K562 (cell line): ENCODE results near the gene ARSJ. TPM values are rescaled to one million over a fixed set of nuclear protein-coding genes. Genes with fewer than 3 reads are reported as not detected.

Experiments
- ATAC-seq: fragments of 200-7000 bp; cut with Tn5 transposase; 3 replicates; pipeline ENCODE4 v1.9.1; 2020; ENCODE audit warnings: moderate library complexity
- BruUV-seq: library from RNA; stranded (reverse); fragments of 400-500 nt; replicated peaks from 2 replicates; lab custom pipeline; 2021; lab: Mats Ljungman, UMichigan
- CTCF ChIA-PET: fragments of 300-600 bp; formaldehyde crosslinking; extraction: SDS; loops from one replicate; lab custom pipeline; 2021; ENCODE audit warnings: low intra/inter-chr PET ratio; lab: Yijun Ruan, JAX
- POLR2A ChIA-PET: fragments of 300-600, 350-650 bp; sonication (Branson Sonifier 250); formaldehyde crosslinking; extraction: SDS; loops from one replicate; lab custom pipeline; 2021; ENCODE audit warnings: antibody characterized with exemption, inconsistent platforms; lab: Yijun Ruan, JAX
- DNase-seq, 4 experiments: peaks; one replicate each; pipeline versions ENCODE4 v3.0.0 to v3.0.0-alpha.2; 2011 to 2018; ENCODE audit warnings: low spot score in 3 of 4, mixed read lengths in 3 of 4; ENCODE audit errors: extremely low read depth in 1 of 4
- FAIRE-seq: peaks from 2 replicates; lab custom pipeline; 2011; peaks lifted over from hg19 to GRCh38; lab: Jason Lieb, UNC
- H2AFZ ChIP-seq: 2 replicates; pipeline ENCODE4 v1.6.0; 2011; ENCODE audit warnings: low read depth, low read length, control low read depth, inconsistent platforms
- H3K27ac ChIP-seq: fragments of 200-600 bp; 3 replicates; pipeline ENCODE4 v1.8.0; 2011; ENCODE audit warnings: low read depth, mild to moderate bottlenecking, control low read depth, inconsistent platforms, low read length, moderate library complexity, mixed read lengths; ENCODE audit errors: extremely low read depth
- H3K27me3 ChIP-seq, 2 experiments: fragments of 300-600 bp in 1 of 2; 2 replicates in 1 of 2; 3 replicates in 1 of 2; pipeline versions ENCODE4 v1.6.0 to v1.8.0; 2011; ENCODE audit warnings: inconsistent platforms in 2 of 2, low read length in 2 of 2, mild to moderate bottlenecking in 1 of 2, mixed read lengths in 1 of 2, moderate library complexity in 1 of 2; ENCODE audit not compliant: control insufficient read depth in 2 of 2, insufficient read depth in 2 of 2
- H3K36me3 ChIP-seq: fragments of 300-600 bp; 3 replicates; pipeline ENCODE4 v1.8.0; 2011; ENCODE audit warnings: mild to moderate bottlenecking, low read length, inconsistent platforms; ENCODE audit not compliant: control insufficient read depth, insufficient read depth
- H3K4me1 ChIP-seq, 2 experiments: fragments of 200-600 bp in 1 of 2; replicated peaks in 1 of 2; 2 replicates in 1 of 2; 3 replicates in 1 of 2; pipeline versions ENCODE4 v1.5.1 to v1.8.0; 2011; ENCODE audit warnings: inconsistent platforms in 2 of 2, low read length in 2 of 2, mild to moderate bottlenecking in 1 of 2, mixed read lengths in 1 of 2, moderate library complexity in 1 of 2; ENCODE audit not compliant: control insufficient read depth in 2 of 2, insufficient read depth in 2 of 2
- H3K4me2 ChIP-seq: 2 replicates; pipeline ENCODE4 v1.6.1; 2011; ENCODE audit warnings: low read length, control low read depth, inconsistent platforms, mixed read lengths; ENCODE audit not compliant: insufficient read depth
- H3K4me3 ChIP-seq: fragments of 200-600 bp; sonication (generic), shearing (Covaris generic); 2 replicates; pipeline ENCODE4 v1.5.1; 2016; ENCODE audit warnings: control low read depth, inconsistent platforms
- H3K79me2 ChIP-seq: fragments of 200-600 bp; 3 replicates; pipeline ENCODE4 v1.8.0; 2011; ENCODE audit warnings: low read length, inconsistent platforms; ENCODE audit not compliant: control insufficient read depth, insufficient read depth
- H3K9ac ChIP-seq, 2 experiments: 2 replicates each; pipeline versions ENCODE4 v1.6.0 to v1.6.1; 2011; ENCODE audit warnings: low read depth in 2 of 2, low read length in 2 of 2, control low read depth in 1 of 2, inconsistent platforms in 1 of 2, mild to moderate bottlenecking in 1 of 2, mixed read lengths in 1 of 2; ENCODE audit not compliant: insufficient read depth in 1 of 2
- H3K9me1 ChIP-seq: one replicate; pipeline ENCODE4 v1.6.0; 2011; ENCODE audit warnings: inconsistent platforms, mild to moderate bottlenecking, low read length, moderate library complexity; ENCODE audit not compliant: control insufficient read depth, insufficient read depth
- H3K9me3 ChIP-seq: replicated peaks from 2 replicates; pipeline ENCODE4 v1.5.1; 2011; ENCODE audit warnings: low read depth, low read length, inconsistent platforms; ENCODE audit not compliant: control insufficient read depth, insufficient read depth
- H4K20me1 ChIP-seq: replicated peaks from 2 replicates; pipeline ENCODE4 v1.6.1; 2011; ENCODE audit warnings: low read length, inconsistent platforms, mixed read lengths; ENCODE audit not compliant: control insufficient read depth, insufficient read depth
- CREB3 ChIP-seq: fragments of 450-650 bp; conservative IDR thresholded peaks from 2 replicates; pipeline ENCODE4 v1.6.1; 2016; ENCODE audit warnings: missing genetic modification characterization, low read depth, mild to moderate bottlenecking, missing compliant biosample characterization, moderate library complexity
- ETS2 ChIP-seq: IDR thresholded peaks from 2 replicates; pipeline ENCODE4 v1.6.1; 2016; ENCODE audit warnings: borderline replicate concordance, missing genetic modification characterization, mild to moderate bottlenecking, moderate library complexity, missing compliant biosample characterization; ENCODE audit not compliant: poor library complexity, severe bottlenecking
- HEY1 ChIP-seq: fragments of 250-450 bp; sonication (Bioruptor Pico); IDR thresholded peaks from 2 replicates; pipeline ENCODE4 v1.5.0; 2020; ENCODE audit warnings: mild to moderate bottlenecking, moderate library complexity, borderline replicate concordance
- IRF2 ChIP-seq: sonication (generic); formaldehyde crosslinking; IDR thresholded peaks from 2 replicates; pipeline ENCODE4 v1.8.1; 2022; ENCODE audit warnings: mild to moderate bottlenecking, missing genetic modification reagents
- MBD2 ChIP-seq: sonication (generic); IDR thresholded peaks from 2 replicates; pipeline ENCODE4 v1.6.1; 2016; ENCODE audit warnings: low read depth, borderline replicate concordance
- NCOA2 ChIP-seq, 2 experiments: fragments of 450-650 bp; IDR thresholded peaks; 2 replicates each; pipeline ENCODE4 v1.6.1; 2018; ENCODE audit warnings: mild to moderate bottlenecking in 2 of 2, moderate library complexity in 1 of 2; ENCODE audit not compliant: partially characterized antibody in 2 of 2
- PTBP1 ChIP-seq: fragments of 200-400 bp; formaldehyde crosslinking; IDR thresholded peaks from 2 replicates; pipeline ENCODE4 v1.6.1; 2017; ENCODE audit warnings: low read depth, low read length
- SREBF1 ChIP-seq: fragments of 150-350 bp; IDR thresholded peaks from 2 replicates; pipeline ENCODE4 v1.6.1; 2014; ENCODE audit warnings: antibody characterized with exemption, low read depth, low read length, borderline replicate concordance
- ZBTB40 ChIP-seq, 2 experiments: fragments of 450-650 bp in 1 of 2; sonication (generic) in 1 of 2; formaldehyde crosslinking in 1 of 2; IDR thresholded peaks; 2 replicates each; pipeline versions ENCODE4 v1.7.1 to v1.9.0; 2016 to 2022; ENCODE audit warnings: inconsistent platforms in 1 of 2, mild to moderate bottlenecking in 1 of 2, missing genetic modification reagents in 1 of 2
- ZNF12 ChIP-seq: sonication (generic); formaldehyde crosslinking; IDR thresholded peaks from 2 replicates; pipeline ENCODE4 v1.4.0; 2020; ENCODE audit warnings: mild to moderate bottlenecking, missing genetic modification reagents
- ZNF408 ChIP-seq: fragments of 250-450 bp; sonication (Bioruptor Pico); IDR thresholded peaks from 2 replicates; pipeline ENCODE4 v1.4.0; 2020; ENCODE audit warnings: low read depth, mild to moderate bottlenecking, moderate library complexity
- ZNF561 ChIP-seq: fragments of 450-650 bp; formaldehyde crosslinking; conservative IDR thresholded peaks from 2 replicates; pipeline ENCODE4 v1.4.0; 2020; ENCODE audit warnings: mild to moderate bottlenecking, moderate library complexity
- WGBS: fragments of 100-300 bp; shearing (Covaris generic); methylation state at CpG from one replicate; pipeline ENCODE4 v1.1.6; 2016; ENCODE audit warnings: low coverage, mixed read lengths; ENCODE audit not compliant: insufficient coverage; ENCODE audit errors: missing lambda C conversion rate; 5-methylcytosine and 5-hydroxymethylcytosine counted together
- in situ Hi-C: fragments of 300-500 bp; cut with MboI; formaldehyde crosslinking; loops from 4 replicates; pipeline ENCODE4 v1.15.0; 2018; ENCODE audit warnings: inconsistent platforms, mixed read lengths
- intact Hi-C: fragments of 100-400 bp; cut with micrococcal nuclease; formaldehyde crosslinking; loops from 2 replicates; pipeline ENCODE4 v1.14.2; 2022
- polyA plus RNA-seq, 8 experiments: library from polyadenylated mRNA; depleted of rRNA in 4 of 8; stranded (reverse) in 5 of 8; unstranded in 3 of 8; fragments of >200 nt; fragmentation: Nextera tagmentation in 2 of 8; fragmentation: Illumina TruSeq in 1 of 8; extraction: Ambion mirVana in 2 of 8; extraction: Trizol in 1 of 8; gene quantifications; 2 replicates each; pipeline versions ENCODE4 v1.2.1 to v1.2.3, GENCODE V29; 2011 to 2014; ENCODE audit warnings: inconsistent platforms in 1 of 8, missing spikeins in 1 of 8
- total RNA-seq, 7 experiments: library from RNA; depleted of rRNA in 6 of 7; stranded (reverse); fragments of >200 nt in 6 of 7; fragmentation: Illumina TruSeq in 2 of 7; extraction: Trizol in 2 of 7; gene quantifications; 2 replicates each; pipeline versions ENCODE4 v1.2.1 to v1.2.3, GENCODE V29; 2011 to 2021; ENCODE audit warnings: low replicate concordance in 1 of 7

The ARSJ gene
- total and polyA plus RNA-seq, 9 of the 15 experiments (the other 6 are each of a cell fraction or from before 2014, with no cell fraction given), result not detected

- FAIRE-seq, result no peak
Observed at GRCh38 chr4:114019969-114020358, 40.5 kb upstream of the ARSJ start.

More at GRCh38 chr4:114019969-114020358, 40.5 kb upstream of the ARSJ start:
- H3K27ac ChIP-seq, result no peak overlapping the region
- 0% methylated on average over 1 of the region's 1 CpG for WGBS
- no peaks in the 10 kb centered on the region for H3K4me1 ChIP-seq
- H3K27me3 ChIP-seq, result no peaks in the 10 kb centered on the region
- no peak overlapping the region for H2AFZ ChIP-seq
- no TSS peak for BruUV-seq
- no peaks in the 10 kb centered on the region for H3K9me3 ChIP-seq
- in situ Hi-C loops (no loop called here), intact Hi-C loops (no loop called here)
- no peaks in the 10 kb centered on the region for H3K36me3 ChIP-seq
- no peak overlapping the region for H3K4me3 ChIP-seq
- no peaks in the 10 kb centered on the region for H4K20me1 ChIP-seq
- TF ChIP-seq PTBP1 (no peak), CREB3 (tag) (no peak), IRF2 (CRISPR knock-in tag) (no peak), NCOA2 (IDR thresholded peaks at IDR 0.05; ENCODE audit: partially characterized antibody in 2 of 2) (no peak), ETS2 (tag) (no peak), HEY1 (CRISPR knock-in tag) (no peak), ZBTB40 (IDR thresholded peaks at IDR 0.05) (no peak), ZBTB40 (CRISPR knock-in tag; IDR thresholded peaks at IDR 0.05) (no peak), MBD2 (no peak), ZNF561 (CRISPR knock-in tag) (no peak), ZNF408 (CRISPR knock-in tag) (no peak), SREBF1 (no peak), ZNF12 (CRISPR knock-in tag) (no peak)
- ChIA-PET POLR2A (no interaction called here), CTCF (no interaction called here)
- no peak overlapping the region for H3K9ac ChIP-seq
- no peak overlapping the region for H3K4me2 ChIP-seq
- ATAC-seq (no peak), DNase-seq (no peak)
- no peaks in the 10 kb centered on the region for H3K79me2 ChIP-seq
- no peaks in the 10 kb centered on the region for H3K9me1 ChIP-seq
